Measurements from ENCODE around the gene RDH16. TPM values are rescaled to one million over a fixed set of nuclear protein-coding genes. Genes with fewer than 3 reads are reported as not detected.

Gene RDH16
- total RNA-seq, 1 experiment from 2014 or later: 0.39 TPM

GRCh38 chr12:57003395-57003794 lies 46.0 kb upstream of the RDH16 start:
- H3K9ac ChIP-seq (ENCODE audit: extremely low read depth, insufficient read length, low read length): no peak overlapping the region
- H3K27ac Mint-ChIP-seq: no peak overlapping the region
- H2BK120ac ChIP-seq (ENCODE audit: low read depth, low read length, poor library complexity, severe bottlenecking): no peak overlapping the region
- H3K27ac ChIP-seq (ENCODE audit: insufficient read length, low read depth, low read length): no peak overlapping the region
- TF ChIP-seq CTCF (conservative IDR thresholded peaks at IDR 0.05): no peak
- no peak overlapping the region for H2AK5ac ChIP-seq (ENCODE audit: insufficient read length, low read length)
- no peak overlapping the region for H4K91ac ChIP-seq (ENCODE audit: insufficient read length, low read depth, low read length)
- no peak overlapping the region for H3K23ac ChIP-seq (ENCODE audit: insufficient read length, low read depth, low read length)
- H2BK5ac ChIP-seq (ENCODE audit: insufficient read length, low read length): no peak overlapping the region
- H3K27me3 Mint-ChIP-seq (ENCODE audit: low read depth): no peaks in the 10 kb centered on the region; the same call in 1 of the 2 replicates
- no peak overlapping the region for H3K56ac ChIP-seq (ENCODE audit: insufficient read length, low read depth, low read length)
- no peak overlapping the region for H3K4me3 Mint-ChIP-seq
- no peaks in the 10 kb centered on the region for H3K9me3 ChIP-seq (ENCODE audit: control insufficient read depth, low read depth, low read length)
- no peak overlapping the region for H2BK15ac ChIP-seq (ENCODE audit: low read depth, low read length)
- H3K4ac ChIP-seq (ENCODE audit: low read depth, low read length): no peak overlapping the region
- H3K4me2 ChIP-seq (ENCODE audit: insufficient read depth, insufficient read length, low read length): no peak overlapping the region
- no CpG with 5 or more reads among the region's 13 CpGs for WGBS (ENCODE audit: extremely low coverage, insufficient read length, low lambda C conversion rate)
- H4K20me1 ChIP-seq (ENCODE audit: control insufficient read depth, insufficient read depth, insufficient read length): no peaks in the 10 kb centered on the region
- H2BK20ac ChIP-seq (ENCODE audit: low read depth, low read length, poor library complexity, severe bottlenecking): no peak overlapping the region
- H4K8ac ChIP-seq (replicated peaks; ENCODE audit: insufficient read length, low read depth, low read length): no peak overlapping the region
- H3K9me3 Mint-ChIP-seq: no peaks in the 10 kb centered on the region
- no peaks in the 10 kb centered on the region for H3K23me2 ChIP-seq (ENCODE audit: insufficient read length, low read depth, low read length, poor library complexity, severe bottlenecking)
- no peak for DNase-seq
- H3K79me2 ChIP-seq (ENCODE audit: insufficient read depth, low read length): peaks cover 3% of the 10 kb centered on the region; the same call in 1 of the 2 replicates
- no peak overlapping the region for H3K14ac ChIP-seq (ENCODE audit: insufficient read depth, low read length)
- no peak overlapping the region for H3K18ac ChIP-seq (ENCODE audit: insufficient read length, low read depth, low read length)
- H3K27me3 ChIP-seq (ENCODE audit: insufficient read depth, low read length): no peaks in the 10 kb centered on the region
- peaks cover 25 to 57% (median 54%) of the 10 kb centered on the region in 3 experiments; a peak in 6 of 7 replicates for H3K36me3 Mint-ChIP-seq (ENCODE audit: insufficient read depth in 1 of 3, low read depth in 3 of 3)
- no peak overlapping the region for H4K5ac ChIP-seq (ENCODE audit: insufficient read length, low read depth, low read length)
- H3K79me1 ChIP-seq (ENCODE audit: insufficient read depth, low read depth, low read length, poor library complexity, severe bottlenecking): peaks cover 14% of the 10 kb centered on the region
- H3K4me1 ChIP-seq (ENCODE audit: insufficient read depth, low read length): no peaks in the 10 kb centered on the region
- no peak overlapping the region for H2AFZ ChIP-seq (ENCODE audit: low read length)
- H3T11ph ChIP-seq (ENCODE audit: low read length): no peak overlapping the region
- H3K4me1 Mint-ChIP-seq: peaks cover 21 to 25% of the 10 kb centered on the region in 2 experiments
- no peak overlapping the region for H2BK12ac ChIP-seq (ENCODE audit: insufficient read length, low read depth, low read length)
